GM18526 (cell line): ENCODE data around the gene RPL9.

ENCODE experiments used
- POLR2A ChIP-seq: IDR thresholded peaks from 3 replicates; pipeline ENCODE4 v1.6.1; 2011; ENCODE audit not compliant: insufficient read length; ENCODE audit errors: extremely low read depth

The RPL9 gene

DNA sequence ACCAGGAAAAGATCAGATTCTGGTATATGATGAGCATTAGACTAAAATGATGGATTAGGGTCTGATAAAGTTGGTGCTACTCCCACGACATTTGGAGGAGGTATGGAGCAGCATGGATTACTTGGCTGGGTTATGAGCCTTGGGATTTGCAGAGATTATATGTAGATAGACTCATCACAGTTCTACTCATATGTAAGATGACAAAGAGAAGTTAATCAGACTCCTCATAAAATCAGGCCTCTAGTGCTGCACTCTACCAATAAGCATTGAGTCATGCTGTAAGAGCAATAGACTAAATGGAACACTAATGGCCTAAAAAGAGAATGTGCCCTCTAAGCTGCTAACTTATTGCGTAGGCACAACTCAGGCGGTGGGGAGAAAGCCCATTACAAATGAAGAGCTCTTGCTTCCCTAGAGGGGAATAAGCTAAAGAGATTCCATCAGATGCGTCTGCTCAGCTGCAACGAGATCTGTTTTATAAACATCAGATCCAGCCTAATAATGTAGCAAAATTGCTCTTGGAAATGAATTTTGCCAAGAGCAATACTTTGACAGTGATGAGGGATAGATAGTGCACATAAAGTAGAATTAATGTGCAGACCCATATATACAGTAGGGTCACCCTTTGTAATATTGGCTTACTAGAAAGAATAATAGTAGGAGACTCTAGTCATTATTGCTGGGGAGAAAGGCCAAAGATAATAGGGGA lies 17.6 kb upstream of the RPL9 start:
- no peak for TF ChIP-seq POLR2A

DNA sequence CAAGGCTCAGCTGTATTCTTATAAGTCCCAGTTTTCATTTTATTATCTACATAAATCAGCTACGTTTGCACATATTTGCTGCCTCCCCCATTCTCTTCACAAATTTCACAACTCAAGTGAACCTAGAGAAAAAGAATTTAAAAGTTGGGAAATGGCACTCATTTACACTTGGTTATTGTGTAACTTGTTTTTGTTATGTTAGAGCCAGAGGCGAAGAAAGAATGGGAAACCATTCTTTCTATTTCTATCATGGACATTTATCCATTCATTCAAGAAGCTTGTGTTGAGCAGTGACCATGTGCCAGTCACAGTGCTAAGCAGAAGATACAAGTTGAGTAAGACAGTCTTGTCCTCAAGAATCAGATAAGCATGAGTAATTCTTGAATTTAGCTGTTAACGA lies 13.7 kb upstream of the RPL9 start:
- TF ChIP-seq POLR2A: no peak

DNA sequence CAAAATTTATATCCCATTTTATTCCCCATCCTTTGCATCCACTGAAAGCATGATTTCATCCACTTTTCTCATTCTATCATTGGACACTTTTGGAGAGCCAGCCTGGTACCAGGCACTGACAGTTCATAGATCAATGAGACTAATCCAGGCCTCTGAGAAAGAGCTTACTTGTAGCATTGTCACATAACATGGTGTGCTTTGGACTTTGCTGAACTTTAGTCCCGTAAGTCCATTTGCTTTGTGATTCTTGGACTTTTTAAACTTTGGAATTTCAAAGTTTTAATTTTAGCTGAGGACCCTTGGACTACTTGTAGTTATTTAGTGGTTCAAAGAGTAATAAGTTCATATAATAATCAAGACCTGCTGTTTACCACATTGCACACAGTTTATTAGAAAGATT lies 11.7 kb upstream of the RPL9 start:
- TF ChIP-seq POLR2A: no peak

DNA sequence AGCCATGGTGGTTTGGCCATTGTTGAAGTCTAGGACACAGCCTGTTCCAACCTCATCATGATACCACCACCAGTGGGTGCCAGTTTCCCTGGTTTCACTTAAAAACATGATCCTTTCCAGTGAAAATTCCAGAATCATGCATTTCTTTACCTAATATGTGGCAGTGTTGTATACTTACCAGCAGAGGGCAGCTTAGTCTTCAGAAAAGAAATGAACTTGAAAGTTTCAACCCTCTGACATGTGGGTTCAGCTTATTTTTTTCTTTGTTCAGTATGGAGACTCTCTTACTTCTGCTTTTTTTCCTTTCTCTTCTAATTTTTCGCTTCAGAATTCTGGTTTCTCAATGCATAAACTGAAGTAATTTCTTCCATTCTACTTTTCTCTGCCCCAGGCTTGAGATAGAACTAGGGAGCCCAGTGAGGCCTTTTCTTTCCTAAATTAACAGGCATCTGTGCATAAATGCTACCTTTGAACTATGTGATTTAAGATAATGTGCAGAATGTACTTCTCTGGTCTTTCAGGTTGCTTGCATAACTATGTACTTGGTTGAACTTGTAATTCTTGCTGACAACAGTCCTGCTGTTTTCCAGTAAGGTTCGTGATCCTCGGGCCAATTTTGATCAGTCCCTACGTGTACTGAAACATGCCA lies 10.8 kb upstream of the RPL9 start:
- TF ChIP-seq POLR2A: no peak

DNA sequence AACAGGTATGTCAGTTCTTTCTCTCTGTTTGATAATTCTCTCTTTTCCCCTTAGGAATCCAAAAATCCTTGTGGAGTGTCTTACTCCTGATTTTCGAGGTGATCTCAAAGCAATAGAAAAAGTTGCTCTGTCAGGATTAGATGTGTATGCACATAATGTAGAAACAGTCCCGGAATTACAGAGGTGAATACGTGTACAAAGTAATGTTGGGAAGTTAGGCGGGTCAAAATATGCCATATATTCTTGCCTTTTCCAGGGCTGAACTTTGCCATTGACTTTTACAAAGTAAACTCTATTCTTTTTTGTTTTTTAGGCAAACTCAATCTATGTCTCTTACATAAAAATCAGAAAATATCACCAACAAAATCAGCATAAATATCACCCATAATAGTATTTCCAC lies 8.7 kb upstream of the RPL9 start:
- no peak for TF ChIP-seq POLR2A

DNA sequence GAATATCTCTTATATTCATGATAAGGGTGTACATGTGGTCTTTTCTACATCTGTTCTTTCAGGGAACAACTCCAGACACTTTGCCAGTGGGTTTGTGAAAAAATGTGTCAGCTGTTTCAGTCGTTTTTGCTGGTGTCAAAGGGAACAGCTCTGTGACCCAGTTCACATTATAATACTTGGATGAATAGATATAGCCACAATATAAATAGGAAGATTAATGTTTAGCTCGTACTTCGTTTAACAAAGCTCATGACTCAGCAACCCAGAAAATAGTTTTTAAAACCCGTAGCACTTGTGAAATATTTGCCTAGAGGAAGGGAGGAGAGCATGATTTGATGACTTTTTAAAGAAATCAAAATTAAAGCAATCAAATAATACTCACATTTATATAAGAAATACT lies 8.0 kb upstream of the RPL9 start:
- no peak for TF ChIP-seq POLR2A

DNA sequence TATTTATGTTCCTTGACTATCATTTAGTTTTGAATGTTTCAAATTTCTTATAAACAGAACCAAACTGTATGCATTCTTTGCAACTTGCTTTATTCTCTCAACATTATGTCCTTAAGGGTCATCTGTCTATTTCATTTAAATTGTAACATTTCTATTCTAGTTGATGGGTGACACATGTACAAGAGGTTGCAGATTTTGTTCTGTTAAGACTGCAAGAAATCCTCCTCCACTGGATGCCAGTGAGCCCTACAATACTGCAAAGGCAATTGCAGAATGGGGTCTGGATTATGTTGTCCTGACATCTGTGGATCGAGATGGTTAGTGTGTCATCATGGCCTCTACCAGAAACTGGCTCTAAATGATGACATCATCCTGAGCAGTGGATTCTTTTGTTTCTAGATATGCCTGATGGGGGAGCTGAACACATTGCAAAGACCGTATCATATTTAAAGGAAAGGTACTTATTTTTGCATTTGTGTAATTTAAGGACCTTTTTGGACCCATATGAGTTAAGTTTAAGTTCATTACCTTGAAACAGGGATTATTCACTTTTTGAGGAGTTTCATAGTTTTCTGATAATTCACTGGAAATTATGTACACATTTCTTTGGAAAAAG lies 6.3 kb upstream of the RPL9 start:
- no peak for TF ChIP-seq POLR2A

DNA sequence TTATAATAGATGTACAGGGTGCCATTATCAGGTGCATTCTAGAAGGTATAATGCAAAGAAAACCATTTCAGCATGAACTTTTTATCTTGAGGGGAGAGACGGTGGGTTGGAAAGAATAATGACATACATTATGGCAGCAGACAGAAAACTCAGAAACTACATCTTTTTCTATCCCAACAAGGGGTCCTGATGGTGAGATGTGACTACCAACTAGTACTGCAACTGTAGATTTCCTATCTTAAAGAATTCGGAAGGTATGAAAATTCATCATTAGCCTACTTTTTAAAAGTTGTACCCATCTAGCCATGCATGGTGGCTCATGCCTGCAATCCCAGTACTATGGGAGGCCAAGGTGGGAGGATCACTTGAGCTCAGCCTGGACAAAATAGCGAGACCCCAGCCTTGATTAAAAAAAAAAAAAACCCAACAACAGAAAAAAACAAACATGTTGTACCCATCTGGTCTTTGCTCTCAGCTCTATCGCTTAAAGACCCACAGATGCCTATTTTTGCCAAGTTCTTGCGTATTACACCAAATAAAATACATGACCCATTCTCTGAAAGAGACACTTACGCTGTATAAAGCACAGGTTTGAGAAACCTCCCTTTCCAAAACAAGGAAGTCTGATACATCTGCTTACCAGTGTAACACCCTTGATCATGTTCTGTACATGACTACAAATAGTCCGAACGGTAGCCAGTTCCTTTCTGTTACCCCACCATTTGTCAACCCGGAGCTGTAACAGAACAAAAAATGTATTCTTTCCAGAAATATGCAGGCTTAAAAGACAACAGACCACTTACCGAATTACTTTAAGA lies 1.6 kb downstream of the RPL9 start:
- TF ChIP-seq POLR2A: no peak

DNA sequence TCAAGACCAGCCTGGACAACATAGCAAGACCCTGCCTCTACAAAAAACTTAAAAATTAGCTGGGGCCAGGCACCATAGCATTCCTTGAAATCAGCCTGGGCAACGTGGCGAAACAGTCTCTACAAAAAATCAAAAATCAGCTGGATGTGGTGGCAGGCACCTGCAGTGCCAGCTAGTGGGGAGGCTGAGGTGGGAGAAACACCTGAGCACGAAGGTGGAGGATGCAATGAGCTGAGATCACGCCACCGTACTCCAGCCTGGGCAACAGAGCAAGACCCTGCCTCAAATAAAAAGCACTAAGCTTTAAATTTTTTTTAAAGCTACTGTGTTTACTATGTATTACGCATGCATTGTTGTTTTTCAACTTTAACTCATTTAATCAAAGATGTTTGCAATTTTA lies 3.2 kb downstream of the RPL9 start:
- TF ChIP-seq POLR2A: no peak

DNA sequence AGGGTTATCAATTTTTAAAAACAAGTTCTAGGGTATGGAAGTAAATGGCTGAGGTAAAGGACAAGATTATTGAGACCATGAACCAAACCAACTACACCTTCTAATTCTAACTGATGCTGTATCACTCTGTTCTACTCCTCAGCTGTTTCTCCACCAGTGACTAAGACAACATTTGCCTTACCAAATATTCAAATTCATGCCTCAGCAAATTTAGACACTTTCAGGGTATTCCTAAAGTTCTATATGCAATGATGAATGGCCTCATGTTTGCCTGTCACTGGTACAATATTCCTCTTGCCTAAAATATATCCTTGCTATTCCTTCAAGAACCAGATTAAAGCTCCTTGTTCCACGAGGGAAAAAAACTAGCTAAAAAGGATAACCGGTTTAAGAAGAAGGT lies 5.0 kb downstream of the RPL9 start:
- TF ChIP-seq POLR2A: no peak

DNA sequence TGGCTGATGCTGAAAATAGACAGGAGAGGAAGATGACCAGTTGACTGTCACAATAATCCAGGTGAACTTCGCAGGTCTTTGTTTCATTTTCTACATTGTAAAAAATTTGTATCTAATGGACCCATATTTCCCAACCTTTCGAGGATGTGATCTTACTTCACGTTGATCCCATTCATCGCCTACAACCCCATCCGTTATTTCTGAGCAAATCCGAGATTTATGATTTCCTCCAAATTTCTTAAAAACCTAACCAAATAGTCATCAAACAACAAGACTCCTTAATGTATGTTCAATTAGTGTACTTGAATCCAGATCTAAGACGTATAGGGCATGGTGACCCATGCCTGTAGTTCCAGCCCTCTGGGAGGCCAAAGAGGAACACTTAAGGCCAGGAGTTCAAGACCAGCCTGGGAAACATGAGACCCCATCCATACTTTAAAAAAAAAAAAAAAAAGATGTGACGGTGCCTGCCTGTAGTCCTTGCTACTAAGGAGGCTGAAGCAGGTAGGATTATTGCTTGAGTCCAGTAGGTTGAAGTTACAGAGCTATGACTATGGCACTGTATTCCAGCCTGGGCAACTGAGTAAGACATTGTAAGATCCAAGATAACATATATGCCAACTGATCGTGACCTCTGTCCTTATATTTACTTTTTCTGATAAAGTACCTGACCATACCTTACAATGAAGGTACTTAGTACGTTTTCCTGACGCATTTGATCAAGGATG lies 5.7 kb downstream of the RPL9 start:
- TF ChIP-seq POLR2A: no peak

DNA sequence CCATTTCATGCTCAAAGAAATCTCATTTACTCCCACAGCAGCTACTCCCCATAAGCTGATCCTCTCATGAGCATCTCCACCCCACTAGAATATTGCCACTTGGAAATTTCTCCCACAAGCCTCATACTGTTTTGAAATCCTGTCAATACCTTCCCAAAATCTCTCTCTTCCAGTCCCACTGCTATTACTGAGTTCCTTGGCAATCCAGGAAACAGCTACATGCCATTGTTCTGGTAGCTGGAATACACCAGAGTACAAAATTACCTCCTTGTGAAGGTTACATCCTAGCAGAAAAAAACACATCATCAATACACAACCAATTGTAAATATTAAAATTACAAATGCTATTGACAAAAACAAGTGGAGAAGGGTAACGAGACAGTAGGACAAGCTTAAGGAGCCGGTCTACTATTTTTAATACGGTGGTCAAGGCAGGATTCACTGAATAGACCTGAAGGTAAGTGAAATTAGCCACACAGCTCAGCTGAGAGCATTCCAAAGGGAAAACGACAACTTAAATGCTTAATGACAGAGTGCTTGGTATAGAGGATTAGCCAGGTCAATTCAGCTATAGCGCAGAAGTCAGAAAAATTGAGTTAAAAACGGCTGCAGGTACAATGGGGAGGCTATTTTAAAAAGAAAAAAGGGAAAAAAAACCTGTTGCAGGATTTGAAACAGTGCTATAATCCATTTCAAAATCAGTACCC lies 6.4 kb downstream of the RPL9 start:
- no peak for TF ChIP-seq POLR2A

DNA sequence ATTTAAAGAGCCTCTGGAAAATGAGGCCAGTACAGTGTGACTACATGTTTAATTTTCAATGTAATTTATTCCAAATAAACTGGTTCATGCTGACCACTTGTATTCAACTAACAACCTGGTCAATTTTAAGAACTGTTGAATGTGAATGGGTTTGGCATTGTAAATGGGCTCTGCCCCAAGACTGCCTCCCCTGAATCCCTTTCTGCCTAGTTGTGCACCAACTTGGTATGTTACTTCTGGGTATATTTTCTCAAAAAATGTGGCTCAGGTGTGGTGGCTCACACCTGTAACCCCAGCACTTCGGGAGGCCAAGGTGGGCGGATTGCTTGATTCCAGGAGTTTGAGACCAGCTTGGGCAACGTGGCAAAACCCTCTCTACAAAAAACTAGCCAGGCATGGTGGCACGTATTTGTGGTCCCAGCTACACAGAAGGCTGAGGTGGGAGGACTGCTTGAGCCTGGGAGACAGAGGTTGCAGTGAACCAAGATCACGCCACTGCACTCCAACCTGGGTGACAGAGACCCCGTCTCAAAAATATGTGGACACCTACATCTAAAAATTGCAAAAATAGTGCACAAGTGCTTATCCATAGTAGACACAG lies 7.2 kb downstream of the RPL9 start:
- TF ChIP-seq POLR2A: no peak

DNA sequence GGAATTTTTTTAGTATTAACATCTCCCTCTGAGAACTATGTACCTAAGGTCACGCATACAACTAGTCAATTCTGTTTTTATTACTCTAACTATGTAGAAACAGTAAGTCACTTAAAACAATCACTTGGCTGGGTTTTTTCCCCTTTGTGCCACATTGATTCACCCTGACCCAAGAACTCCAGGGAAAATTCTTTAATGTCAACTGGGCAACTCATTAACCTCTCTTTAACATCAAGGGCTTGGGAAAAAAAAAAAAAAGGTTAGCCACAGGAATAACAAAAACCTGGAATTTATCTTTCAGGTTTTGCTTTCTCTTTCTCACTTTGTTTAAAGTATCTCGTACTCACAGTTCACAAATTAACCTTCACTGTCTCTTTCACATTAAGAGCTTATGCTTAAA lies 8.1 kb downstream of the RPL9 start:
- no peak for TF ChIP-seq POLR2A
